ENCODE results near the gene METTL13.

METTL13 gene

GRCh38 chr1:171790318-171790717 is 8.9 kb downstream of the METTL13 start:
- H3K27ac ChIP-seq (ENCODE audit: low read depth, low read length, poor library complexity, severe bottlenecking): no peak overlapping the region
- TF ChIP-seq EZH2 (IDR thresholded peaks at IDR 0.05; ENCODE audit: borderline replicate concordance, low read length) (no peak), CTCF (IDR thresholded peaks at IDR 0.05; ENCODE audit: low read length) (no peak)
- no peaks in the 10 kb centered on the region for H3K9me3 ChIP-seq (ENCODE audit: low read length)
- no peak overlapping the region for H3K4me3 ChIP-seq (ENCODE audit: low read depth, low read length, poor library complexity, severe bottlenecking)
- H3K27me3 ChIP-seq (ENCODE audit: insufficient read depth, low read length): no peaks in the 10 kb centered on the region
- H3K9ac ChIP-seq (ENCODE audit: low read length): no peak overlapping the region
- H3F3A ChIP-seq (ENCODE audit: insufficient read depth, low read length): no peaks in the 10 kb centered on the region
- H3K4me2 ChIP-seq (ENCODE audit: low read length): no peak overlapping the region
- no peaks in the 10 kb centered on the region for H4K20me1 ChIP-seq (ENCODE audit: insufficient read depth, low read length)
- H3K36me3 ChIP-seq (ENCODE audit: insufficient read depth, low read length): peaks cover 97% of the 10 kb centered on the region
- H2AFZ ChIP-seq (ENCODE audit: low read length): no peak overlapping the region
- H3K79me2 ChIP-seq (ENCODE audit: insufficient read depth, low read length): no peaks in the 10 kb centered on the region
- no peaks in the 10 kb centered on the region for H3K9me2 ChIP-seq (ENCODE audit: low read depth, low read length)
- peaks cover under 1% of the 10 kb centered on the region for H3K4me1 ChIP-seq (ENCODE audit: insufficient read depth, low read length, severe bottlenecking)

DNA sequence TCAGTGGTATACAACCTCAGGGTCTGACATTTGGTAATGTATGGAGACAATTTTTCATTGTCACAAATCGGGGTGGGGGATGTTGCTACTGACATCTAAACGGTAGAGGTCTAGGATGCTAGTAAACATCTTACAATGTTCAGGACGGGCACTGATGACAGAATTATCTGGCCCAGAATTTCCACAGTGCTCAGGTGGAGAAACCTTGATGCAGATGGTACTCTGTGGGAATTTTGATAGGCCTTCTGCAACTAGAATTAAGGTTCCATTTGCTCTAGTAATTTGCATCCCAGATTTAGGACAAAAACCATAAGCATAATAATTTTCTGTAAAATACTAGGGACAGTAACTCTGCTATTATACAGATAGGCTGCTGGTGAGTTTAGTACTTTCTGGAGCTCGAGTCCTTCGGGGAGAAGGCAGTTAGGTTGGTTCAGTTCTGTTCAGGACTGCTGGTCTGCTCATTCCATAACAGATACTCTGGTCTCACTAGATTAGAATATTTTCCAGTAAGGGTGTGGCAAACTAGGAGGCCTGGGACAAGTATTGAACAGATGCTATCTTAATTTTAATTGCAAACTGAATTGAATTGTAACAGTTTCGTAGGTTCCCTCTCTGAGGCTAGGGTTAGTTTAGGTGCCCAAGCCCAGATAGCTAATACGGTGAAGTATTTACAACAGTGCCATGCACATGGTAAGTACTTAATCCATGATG is 11.4 kb downstream of the METTL13 start:
- H2AFZ ChIP-seq (ENCODE audit: low read length): no peak overlapping the region
- H3K9ac ChIP-seq (ENCODE audit: low read length): no peak overlapping the region
- TF ChIP-seq EZH2 (IDR thresholded peaks at IDR 0.05; ENCODE audit: borderline replicate concordance, low read length) (no peak), CTCF (IDR thresholded peaks at IDR 0.05; ENCODE audit: low read length) (no peak)
- no peak overlapping the region for H3K4me3 ChIP-seq (ENCODE audit: low read depth, low read length, poor library complexity, severe bottlenecking)
- no peak overlapping the region for H3K4me2 ChIP-seq (ENCODE audit: low read length)
- H3K36me3 ChIP-seq (ENCODE audit: insufficient read depth, low read length): peaks cover 97% of the 10 kb centered on the region
- no peaks in the 10 kb centered on the region for H3K9me2 ChIP-seq (ENCODE audit: low read depth, low read length)
- no peaks in the 10 kb centered on the region for H3K9me3 ChIP-seq (ENCODE audit: low read length)
- H4K20me1 ChIP-seq (ENCODE audit: insufficient read depth, low read length): no peaks in the 10 kb centered on the region
- H3K27me3 ChIP-seq (ENCODE audit: insufficient read depth, low read length): no peaks in the 10 kb centered on the region
- no peaks in the 10 kb centered on the region for H3K4me1 ChIP-seq (ENCODE audit: insufficient read depth, low read length, severe bottlenecking)
- H3K27ac ChIP-seq (ENCODE audit: low read depth, low read length, poor library complexity, severe bottlenecking): no peak overlapping the region
- H3F3A ChIP-seq (ENCODE audit: insufficient read depth, low read length): no peaks in the 10 kb centered on the region
- H3K79me2 ChIP-seq (ENCODE audit: insufficient read depth, low read length): no peaks in the 10 kb centered on the region

GRCh38 chr1:171793636-171794035 is 12.2 kb downstream of the METTL13 start:
- Histone ChIP-seq H3K4me1 (ENCODE audit: insufficient read depth, low read length, severe bottlenecking) (no peaks in the 10 kb centered on the region), H3K9me2 (ENCODE audit: low read depth, low read length) (no peaks in the 10 kb centered on the region), H3K9ac (ENCODE audit: low read length) (no peak overlapping the region), H3K36me3 (ENCODE audit: insufficient read depth, low read length) (peaks cover 94% of the 10 kb centered on the region), H4K20me1 (ENCODE audit: insufficient read depth, low read length) (no peaks in the 10 kb centered on the region), H3K4me2 (ENCODE audit: low read length) (no peak overlapping the region), H3K27me3 (ENCODE audit: insufficient read depth, low read length) (no peaks in the 10 kb centered on the region), H3F3A (ENCODE audit: insufficient read depth, low read length) (no peaks in the 10 kb centered on the region), H3K4me3 (ENCODE audit: low read depth, low read length, poor library complexity, severe bottlenecking) (no peak overlapping the region), H3K9me3 (ENCODE audit: low read length) (no peaks in the 10 kb centered on the region), H3K27ac (ENCODE audit: low read depth, low read length, poor library complexity, severe bottlenecking) (no peak overlapping the region), H3K79me2 (ENCODE audit: insufficient read depth, low read length) (no peaks in the 10 kb centered on the region), H2AFZ (ENCODE audit: low read length) (no peak overlapping the region)
- TF ChIP-seq EZH2 (IDR thresholded peaks at IDR 0.05; ENCODE audit: borderline replicate concordance, low read length) (no peak), CTCF (IDR thresholded peaks at IDR 0.05; ENCODE audit: low read length) (no peak)

Data from OCI-LY1 (cell line).